D721Med (cell line): ENCODE results near the gene CLEC7A.

Experiments used
- DNase-seq: peaks from one replicate; pipeline ENCODE4 v3.0.0; 2011; ENCODE audit warnings: low spot score; ENCODE audit not compliant: insufficient read length
- FAIRE-seq: peaks from 2 replicates; lab custom pipeline; 2011; peaks lifted over from hg19 to GRCh38; lab: Jason Lieb, UNC
- TF ChIP-seq, protein P1 (sequence below): IDR thresholded peaks from 2 replicates; pipeline ENCODE4 v1.5.1; 2012; ENCODE audit warnings: mild to moderate bottlenecking, control low read depth; ENCODE audit not compliant: insufficient read depth; ENCODE audit errors: missing control alignments

CLEC7A gene

DNA sequence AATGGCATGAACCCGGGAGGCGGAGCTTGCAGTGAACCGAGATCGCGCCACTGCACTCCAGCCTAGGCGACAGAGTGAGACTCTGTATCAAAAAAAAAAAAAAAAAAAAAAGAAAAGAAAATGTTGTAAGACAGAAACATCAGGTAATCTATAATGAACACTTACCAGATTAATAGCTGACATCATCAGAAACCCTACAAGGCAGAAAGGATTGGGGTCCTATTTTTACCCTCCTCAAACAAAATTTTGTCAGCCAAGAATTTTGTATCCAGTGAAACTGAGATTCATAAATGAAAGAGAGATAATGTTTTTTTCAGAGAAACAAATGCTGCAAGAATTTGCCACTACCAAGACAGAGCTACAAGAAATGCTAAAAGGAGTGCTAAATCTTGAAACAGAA lies 45.3 kb downstream of the CLEC7A start:
- TF ChIP-seq, protein P1, sequence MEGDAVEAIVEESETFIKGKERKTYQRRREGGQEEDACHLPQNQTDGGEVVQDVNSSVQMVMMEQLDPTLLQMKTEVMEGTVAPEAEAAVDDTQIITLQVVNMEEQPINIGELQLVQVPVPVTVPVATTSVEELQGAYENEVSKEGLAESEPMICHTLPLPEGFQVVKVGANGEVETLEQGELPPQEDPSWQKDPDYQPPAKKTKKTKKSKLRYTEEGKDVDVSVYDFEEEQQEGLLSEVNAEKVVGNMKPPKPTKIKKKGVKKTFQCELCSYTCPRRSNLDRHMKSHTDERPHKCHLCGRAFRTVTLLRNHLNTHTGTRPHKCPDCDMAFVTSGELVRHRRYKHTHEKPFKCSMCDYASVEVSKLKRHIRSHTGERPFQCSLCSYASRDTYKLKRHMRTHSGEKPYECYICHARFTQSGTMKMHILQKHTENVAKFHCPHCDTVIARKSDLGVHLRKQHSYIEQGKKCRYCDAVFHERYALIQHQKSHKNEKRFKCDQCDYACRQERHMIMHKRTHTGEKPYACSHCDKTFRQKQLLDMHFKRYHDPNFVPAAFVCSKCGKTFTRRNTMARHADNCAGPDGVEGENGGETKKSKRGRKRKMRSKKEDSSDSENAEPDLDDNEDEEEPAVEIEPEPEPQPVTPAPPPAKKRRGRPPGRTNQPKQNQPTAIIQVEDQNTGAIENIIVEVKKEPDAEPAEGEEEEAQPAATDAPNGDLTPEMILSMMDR, result no peak
- DNase-seq, result no peak
- FAIRE-seq, result no peak

DNA sequence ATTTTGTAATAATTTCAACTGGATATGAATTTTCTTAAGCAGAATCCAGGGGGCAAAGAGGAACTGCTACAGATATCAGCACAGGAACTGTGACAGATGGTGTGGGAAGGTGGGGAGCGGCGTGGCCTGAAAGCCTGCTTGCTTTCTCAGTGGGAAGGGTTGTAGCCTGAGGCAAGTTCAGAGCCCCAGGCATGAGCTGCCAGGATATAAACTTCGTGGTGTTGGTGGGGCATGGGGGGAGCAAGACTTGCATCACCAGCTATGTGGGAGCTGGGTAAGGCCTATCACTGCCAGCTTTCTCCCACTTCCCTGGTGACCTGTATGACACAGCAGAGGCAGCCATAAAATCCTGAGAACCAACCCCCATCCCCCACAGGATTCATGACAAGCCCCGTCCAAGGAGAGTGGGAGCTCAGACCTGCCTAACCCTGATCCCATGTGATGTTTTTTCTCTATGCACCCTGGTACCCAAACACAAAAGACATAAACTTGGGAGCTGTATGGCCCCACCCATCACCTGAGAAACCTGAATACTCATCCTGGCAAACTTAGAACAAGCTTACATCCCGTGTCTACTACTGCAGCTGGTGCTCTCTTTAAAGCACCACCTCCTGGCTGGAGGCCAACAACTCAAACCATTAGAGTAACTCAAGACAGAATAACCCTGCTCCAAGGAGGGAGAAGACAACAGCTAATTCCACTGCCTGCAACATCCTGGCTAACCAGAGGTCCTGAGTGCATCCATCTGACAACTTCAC lies 47.7 kb downstream of the CLEC7A start:
- FAIRE-seq (no peak), DNase-seq (no peak)
- TF ChIP-seq, protein P1, result no peak

DNA sequence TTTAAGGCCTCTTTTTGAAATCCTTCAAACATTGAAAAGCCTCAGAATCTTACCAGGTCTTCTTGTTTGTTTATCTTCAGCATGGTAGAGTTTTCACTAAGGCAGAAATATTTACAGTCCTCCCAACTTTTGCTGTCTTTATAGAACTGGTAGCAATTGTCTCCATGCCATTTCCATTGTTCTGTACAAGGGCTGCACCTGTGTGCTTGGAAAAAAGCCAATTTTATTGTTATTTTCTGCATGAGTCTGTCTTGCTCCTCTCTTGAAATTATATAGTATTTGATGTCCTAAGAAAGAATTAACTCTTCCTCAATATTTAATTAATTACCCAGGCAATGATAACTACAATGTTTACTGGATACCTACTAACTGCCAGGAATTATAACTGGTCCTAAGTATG lies 54.5 kb downstream of the CLEC7A start:
- no peak for FAIRE-seq
- TF ChIP-seq, protein P1, result no peak
- DNase-seq, result no peak

DNA sequence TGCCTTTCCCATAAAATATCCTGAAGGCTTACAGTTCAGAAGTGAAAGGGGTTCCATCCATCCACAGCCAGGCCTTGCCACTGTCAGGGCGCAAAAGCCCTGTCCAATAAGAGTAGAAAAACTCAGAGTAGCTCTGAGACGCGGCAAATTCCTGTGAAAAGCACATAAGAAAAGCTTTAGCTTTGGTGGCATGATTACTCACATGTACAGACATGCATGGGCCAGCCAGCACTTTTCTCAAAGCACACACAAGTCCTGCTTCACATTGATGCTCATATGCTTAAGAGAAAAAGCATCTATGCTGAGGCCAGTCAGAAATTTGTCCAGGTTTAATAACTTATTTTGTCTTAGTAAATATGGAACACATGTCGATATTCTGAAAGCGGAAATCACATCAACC lies 56.7 kb downstream of the CLEC7A start:
- FAIRE-seq (no peak), DNase-seq (no peak)
- TF ChIP-seq, protein P1, result no peak

DNA sequence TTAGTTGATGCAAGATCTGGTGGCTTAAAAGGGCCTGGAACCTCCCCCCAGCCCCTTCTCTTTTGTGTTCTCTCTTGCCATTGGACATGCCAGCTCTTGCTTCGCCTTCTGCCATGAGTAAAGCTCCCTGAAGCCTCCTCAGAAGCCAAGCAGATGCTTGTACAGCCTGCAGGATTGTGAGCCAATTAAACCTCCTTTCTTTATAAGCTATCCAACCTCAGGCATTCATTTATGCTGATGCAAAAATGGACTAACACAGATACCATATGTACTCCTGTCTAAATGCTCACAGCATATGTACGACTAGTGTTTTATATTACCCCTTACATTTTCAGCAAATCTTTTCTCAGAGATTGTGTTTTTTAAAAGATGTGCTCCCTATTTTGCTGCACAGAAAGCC lies 57.9 kb downstream of the CLEC7A start:
- DNase-seq (no peak), FAIRE-seq (no peak)
- TF ChIP-seq, protein P1, result no peak

DNA sequence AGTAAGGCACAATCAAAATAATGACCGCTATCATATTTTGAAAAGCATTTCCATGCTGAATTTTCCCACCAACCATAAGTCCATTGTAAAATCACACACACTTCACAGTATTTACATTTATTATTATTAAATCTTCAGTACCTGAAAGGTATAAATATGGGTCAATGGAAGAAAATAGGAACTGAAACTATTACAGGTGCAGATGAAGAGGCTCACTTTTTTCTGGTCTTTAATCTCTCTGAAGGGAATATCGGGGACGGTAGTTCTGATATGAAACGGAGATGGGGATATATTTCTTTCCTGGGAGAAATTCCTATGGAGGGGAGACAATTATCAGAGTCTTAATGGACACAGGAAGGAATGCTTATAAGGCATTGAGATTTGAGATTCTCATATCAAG lies 59.6 kb downstream of the CLEC7A start:
- FAIRE-seq (no peak), DNase-seq (no peak)
- TF ChIP-seq, protein P1, result no peak

DNA sequence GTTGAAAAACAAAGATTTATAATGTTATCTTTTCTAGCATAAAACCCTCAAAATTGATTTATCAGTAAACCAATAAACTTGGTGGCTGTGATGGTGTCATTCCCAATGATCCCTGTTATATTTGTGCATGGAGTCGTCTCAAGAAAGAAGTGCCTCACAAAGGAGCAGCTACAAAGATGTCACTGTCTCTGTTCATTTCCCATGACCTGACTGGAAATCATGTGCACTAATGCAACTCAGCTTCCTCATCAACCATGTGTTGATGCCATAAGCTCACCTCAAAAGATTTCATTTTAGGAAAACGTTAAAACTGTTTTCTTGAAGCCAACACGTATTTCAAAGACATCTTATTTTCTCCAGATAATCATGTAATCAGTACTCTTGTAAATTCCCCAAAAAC lies 60.0 kb downstream of the CLEC7A start:
- no peak for FAIRE-seq
- DNase-seq, result no peak
- TF ChIP-seq, protein P1, result no peak
